Measurements from ENCODE around the gene KNTC1.

DNA sequence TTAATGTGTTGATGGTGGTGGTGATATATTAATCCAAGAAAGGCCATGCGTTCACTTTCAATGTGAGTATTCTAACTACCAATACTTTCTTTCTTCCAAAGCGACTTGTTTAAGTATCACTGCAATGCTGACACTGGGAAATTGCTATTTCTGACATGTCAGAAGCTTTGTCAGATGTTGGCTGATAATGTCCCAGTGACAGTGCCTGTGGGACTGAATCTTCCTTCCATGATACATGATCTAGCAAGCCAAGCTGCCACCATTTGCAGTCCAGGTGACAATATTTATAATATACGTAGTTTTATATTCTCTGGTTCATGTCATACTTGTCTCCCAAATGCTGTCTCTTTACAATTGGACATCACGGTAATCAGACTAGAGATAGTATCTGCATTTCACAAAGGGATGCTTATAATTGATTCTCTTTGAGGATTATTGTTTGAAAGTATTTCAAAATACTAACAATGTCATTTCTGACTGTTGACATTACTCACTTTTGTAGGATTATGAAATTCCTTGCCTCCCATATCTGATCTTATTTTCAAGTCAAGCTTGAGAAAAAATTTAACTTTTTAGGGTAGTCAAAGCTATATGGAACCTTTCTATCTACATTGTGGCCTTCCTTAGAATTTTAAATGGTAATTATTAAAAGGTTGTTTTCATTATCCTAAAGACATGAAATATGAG, 57.3 kb downstream of the KNTC1 start:
- TF ChIP-seq, protein P1, sequence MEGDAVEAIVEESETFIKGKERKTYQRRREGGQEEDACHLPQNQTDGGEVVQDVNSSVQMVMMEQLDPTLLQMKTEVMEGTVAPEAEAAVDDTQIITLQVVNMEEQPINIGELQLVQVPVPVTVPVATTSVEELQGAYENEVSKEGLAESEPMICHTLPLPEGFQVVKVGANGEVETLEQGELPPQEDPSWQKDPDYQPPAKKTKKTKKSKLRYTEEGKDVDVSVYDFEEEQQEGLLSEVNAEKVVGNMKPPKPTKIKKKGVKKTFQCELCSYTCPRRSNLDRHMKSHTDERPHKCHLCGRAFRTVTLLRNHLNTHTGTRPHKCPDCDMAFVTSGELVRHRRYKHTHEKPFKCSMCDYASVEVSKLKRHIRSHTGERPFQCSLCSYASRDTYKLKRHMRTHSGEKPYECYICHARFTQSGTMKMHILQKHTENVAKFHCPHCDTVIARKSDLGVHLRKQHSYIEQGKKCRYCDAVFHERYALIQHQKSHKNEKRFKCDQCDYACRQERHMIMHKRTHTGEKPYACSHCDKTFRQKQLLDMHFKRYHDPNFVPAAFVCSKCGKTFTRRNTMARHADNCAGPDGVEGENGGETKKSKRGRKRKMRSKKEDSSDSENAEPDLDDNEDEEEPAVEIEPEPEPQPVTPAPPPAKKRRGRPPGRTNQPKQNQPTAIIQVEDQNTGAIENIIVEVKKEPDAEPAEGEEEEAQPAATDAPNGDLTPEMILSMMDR (IDR thresholded peaks at IDR 0.05): no peak
- no peak for TF ChIP-seq POLR2A (IDR thresholded peaks at IDR 0.05)
